IPS DF 19.7 (cell line): ENCODE data around the gene CHST11.

ENCODE experiments used
- DNase-seq: peaks from one replicate; pipeline ENCODE4 v3.0.0-alpha.2; 2013; ENCODE audit warnings: low read depth, low spot score

Gene CHST11

GRCh38 chr12:104695453-104696148, 238.9 kb downstream of the CHST11 start:
- no peak for DNase-seq

- no peak for DNase-seq
These were observed 240.4 kb downstream of the CHST11 start for GRCh38 chr12:104697186-104697585.

DNA sequence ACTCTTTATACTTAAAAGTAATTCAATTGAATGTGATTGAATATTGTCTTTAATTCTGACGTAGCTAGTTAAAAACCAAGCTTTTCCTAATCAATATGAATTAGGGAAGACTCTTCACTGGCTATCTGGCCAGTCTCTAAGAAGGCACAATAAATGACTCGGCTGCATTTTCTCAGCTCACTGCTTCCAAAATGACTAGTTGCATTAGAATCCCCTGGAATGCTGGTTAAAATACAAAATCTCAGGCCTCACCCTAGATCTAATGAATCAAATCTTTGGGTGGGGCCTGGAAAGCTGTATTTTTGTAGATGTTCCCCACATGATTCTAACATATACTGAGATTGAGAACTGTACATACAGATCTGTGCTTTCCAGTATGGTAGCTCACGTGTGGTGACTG, 242.1 kb downstream of the CHST11 start:
- DNase-seq, result no peak

DNA sequence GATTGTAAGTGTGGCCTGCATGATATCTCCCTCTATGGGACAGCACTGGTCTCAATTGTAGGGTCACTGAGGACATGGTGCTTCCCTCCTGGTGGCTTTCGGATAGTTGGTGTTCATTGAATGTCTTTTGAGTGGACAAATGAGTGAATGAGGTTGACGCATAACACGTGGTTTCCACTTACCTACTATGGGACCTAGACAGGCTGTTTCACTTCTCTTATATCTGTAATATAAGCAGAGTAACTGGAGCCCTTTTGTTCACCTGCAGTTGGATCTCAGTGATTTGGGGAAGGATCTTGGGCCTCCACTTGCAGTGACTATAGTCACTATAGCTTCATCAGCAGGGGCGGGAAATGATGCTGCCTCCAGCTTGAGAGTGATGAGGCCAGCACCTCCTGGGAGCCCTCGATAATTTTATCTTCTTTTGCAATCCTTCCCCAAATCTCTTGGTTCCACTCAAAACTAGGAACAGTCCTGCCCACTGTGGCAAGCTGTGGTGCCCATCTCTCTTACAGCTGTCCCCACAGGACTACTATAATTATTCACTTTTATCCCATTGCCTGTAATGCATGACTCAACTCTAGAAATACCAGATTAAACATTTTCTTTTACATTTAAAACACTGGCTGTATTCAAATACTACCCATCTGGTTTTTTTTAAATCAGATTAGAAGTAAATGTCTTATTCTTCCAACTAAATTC, 242.9 kb downstream of the CHST11 start:
- DNase-seq, result no peak

GRCh38 chr12:104700324-104700723, 243.6 kb downstream of the CHST11 start:
- DNase-seq, result no peak

GRCh38 chr12:104701301-104701700, 244.6 kb downstream of the CHST11 start:
- no peak for DNase-seq

DNA sequence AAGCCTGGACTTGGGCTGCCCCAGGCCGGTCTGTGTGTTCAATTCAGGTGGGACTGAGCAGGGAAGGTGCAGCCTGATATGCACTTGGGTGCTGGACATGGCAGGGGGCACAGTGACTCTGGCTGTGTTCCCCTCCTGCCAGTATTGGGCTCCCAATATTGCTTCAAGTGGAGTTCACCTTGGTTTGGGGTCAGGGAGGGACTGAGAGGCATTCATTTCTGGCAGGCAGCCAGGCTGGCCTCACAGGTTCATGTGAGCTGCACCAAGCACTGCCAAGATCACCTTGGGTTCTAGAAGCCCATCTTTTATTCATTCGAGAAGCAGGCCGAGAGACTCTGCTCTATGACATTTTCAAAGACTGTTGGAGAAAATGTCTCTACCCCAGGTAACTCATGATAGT, 245.0 kb downstream of the CHST11 start:
- no peak for DNase-seq

DNA sequence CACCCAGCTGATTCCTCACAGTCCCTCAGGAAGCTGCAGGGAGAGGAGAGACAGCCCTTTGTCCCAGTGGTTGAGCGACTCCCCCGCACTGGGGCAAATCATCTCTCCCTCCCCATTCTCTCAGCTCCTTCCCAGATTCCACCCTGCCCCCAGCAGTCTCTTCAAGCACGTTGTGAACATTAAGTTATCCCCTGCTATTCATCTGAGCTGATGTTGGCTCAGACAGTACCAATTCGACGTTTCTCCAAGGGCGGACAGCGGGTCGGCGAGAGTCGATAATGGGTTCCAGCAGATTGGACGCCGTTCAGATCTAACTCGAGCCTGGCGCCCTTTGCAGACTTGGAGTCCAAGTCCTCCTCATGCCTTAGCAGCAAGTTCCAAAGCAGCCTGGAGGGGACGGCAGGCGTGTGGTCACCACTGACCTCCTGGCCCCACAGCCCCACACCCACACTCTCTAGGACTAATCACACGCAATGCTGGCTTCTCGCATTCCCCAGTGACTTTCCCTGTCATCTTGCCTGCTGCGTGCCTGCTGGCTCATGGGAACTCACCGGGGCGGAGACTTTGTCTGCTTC, 245.9 kb downstream of the CHST11 start:
- DNase-seq, result no peak

DNA sequence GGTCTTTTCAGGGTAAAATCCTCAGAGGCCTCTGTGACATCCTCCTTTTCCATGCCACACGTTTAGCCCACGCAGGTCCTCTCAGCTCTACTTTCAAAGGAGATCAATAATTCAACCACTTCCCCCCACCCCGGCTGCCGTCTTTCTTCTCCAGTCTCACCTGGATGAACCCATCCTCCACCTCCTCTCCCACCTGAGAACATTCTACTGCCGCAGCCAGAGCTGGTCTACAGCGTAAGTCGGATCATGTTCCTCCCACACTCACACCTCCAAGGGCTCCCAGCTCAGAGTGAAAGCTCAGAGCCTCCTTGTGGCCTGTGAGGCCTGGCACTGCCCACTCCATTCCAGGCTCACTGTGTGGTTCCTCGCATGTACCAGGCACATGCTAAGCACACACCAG, 246.6 kb downstream of the CHST11 start:
- no peak for DNase-seq

- no peak for DNase-seq
These were observed 247.6 kb downstream of the CHST11 start for GRCh38 chr12:104704224-104704779.

DNA sequence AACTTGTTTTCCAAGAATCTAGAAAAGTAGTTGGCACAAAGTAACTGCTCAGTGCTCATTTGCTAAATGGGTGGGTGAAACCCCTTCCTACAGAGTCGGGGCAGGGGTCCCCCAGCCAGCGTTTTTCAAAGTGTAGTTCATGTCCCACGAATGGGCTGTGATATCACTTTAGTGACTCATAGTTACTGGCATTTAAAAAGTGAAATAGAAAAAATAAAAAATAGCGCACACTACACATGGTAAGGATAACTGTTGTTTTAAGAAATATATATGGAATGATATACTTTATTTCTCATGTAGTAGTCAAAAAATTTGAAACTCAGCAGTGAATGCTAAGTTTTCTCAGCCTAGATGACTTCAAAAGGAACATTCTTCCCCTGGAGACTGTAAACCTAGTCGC, 250.4 kb downstream of the CHST11 start:
- no peak for DNase-seq

DNA sequence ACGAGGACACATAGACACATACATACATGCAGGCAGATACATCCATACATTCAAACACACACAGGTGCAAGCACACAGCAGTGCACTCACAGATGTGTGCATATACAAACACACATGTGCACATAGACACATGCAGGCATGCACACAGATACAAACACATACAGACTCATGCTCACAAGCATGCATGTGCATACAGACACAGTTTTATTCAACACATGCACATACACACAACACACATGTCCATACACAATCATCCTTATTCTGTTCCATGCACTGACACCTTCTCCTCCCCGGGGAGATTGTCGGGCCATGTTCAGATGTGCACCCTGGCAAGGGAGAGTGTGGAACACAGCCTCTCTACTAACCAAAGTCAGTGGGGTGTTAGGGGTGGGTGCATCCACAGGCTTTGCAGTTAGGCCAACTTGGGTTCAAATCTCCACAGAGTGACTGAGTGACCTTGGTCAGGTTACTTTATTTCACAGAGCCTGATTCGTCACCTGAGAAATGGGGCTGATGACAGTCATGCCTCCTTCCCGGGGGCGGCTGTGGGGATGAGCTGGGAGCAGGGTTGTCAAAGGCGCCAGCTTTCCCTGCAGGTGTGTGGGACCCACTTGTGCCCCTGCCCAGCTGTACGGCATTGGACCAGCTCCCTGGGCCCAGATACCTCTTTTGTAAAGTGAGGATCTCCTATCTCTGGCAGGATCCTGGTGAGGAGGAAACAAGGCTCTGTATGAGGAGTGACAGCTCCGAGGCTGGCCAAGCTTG, 251.2 kb downstream of the CHST11 start:
- DNase-seq, result no peak

- no peak for DNase-seq
These were observed 252.1 kb downstream of the CHST11 start for GRCh38 chr12:104708891-104709290.

DNA sequence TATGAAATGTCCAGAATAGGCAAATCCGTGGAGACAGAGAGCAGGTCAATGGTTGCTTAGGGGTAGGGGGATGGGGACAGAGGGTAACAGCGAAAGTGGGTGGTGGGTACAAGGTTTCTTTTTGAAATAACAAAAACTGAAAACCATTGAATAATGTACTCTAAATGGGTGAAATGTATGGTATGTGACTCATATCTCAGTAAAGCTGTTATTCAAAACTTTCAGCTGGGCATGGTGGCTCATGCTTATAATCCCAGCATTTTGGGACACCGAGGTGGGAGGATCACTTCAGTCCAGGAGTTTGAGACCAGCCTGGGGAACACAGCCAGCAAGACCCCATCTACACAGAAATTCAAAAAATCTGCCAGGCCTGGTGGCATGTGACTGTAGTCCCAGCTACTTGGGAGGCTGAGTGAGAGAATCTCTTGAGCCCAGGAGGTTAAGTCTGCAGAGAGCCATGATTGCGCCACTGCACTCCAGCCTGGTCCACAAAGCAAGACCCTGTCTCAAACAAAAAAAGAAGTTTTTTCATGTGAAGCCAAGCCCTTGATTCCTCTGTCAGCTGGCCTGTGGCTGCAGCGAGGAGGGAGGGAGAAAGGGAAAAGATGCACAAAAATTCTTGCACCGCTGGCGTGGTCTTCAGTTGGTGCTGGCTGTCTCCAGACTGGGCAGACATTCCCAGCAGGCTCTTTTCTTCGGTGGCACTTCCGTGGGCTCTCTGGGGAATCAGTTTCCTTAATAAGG, 253.1 kb downstream of the CHST11 start:
- no peak for DNase-seq

- DNase-seq, result no peak
These were observed 254.4 kb downstream of the CHST11 start for GRCh38 chr12:104710940-104711689.

DNA sequence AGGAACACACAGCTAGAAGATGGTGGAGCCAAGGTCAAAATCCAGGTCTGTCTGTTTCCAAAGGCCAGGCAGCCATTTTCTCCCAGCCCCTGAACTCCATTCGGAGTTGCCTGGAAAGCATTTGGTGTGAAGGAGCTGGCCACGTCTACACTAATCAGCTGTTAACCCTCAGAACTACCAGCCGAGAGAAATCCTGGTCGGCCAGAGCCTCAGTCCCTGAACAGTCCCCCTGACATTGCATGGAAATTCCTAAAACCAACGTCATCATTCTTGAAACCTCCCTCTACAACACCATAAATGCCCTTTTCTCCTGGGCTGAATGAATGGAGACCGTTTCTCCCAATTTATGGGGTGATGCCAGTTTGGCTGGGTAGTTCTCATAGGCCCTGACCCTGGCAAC, 255.7 kb downstream of the CHST11 start:
- no peak for DNase-seq

DNA sequence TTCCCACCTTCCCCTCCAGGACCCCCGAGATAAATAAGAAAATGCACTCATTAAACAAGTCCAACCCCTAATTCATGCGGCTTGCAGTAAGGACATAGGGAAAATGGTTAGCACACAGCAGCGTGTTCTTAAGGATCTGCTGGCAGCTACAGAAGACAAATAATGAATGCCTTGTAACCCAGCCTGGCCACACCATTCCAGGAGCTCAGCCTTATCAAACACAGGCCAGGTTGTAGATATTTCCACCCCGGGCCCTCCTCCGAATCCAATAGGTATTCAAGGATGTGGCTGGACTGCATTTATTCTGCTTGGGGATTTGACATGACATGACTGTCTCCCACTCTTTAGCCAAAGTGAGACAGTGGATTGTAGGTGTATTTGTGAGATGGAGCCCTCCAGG, 256.2 kb downstream of the CHST11 start:
- DNase-seq, result no peak

GRCh38 chr12:104713444-104713843, 256.7 kb downstream of the CHST11 start:
- no peak for DNase-seq

GRCh38 chr12:104714369-104714768, 257.6 kb downstream of the CHST11 start:
- DNase-seq, result no peak

DNA sequence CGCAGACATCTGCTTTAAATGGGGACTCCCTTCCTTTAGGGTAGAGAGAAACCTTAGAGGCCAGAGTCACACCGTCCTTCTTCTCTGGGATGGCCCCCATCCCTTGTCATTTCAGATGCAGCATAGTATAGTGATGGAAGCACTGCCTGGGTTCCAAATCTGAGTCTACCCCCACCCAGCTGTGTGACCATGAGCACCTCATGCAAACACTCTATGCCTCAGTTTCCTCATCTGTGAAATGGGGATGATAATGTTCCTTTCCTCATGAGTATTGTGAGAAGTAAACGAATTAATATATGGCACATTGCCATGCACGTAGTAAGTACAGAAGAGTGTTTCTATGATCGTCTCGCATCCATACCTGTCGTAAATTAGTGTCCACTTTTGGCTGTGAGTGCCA, 259.4 kb downstream of the CHST11 start:
- no peak for DNase-seq
